ENCODE measurements around the gene OR6C2. TPM values are rescaled to one million over a fixed set of nuclear protein-coding genes. Genes with fewer than 3 reads are reported as not detected.
"Not testable (repeated sequence)": the region's sequence is repeated elsewhere in the genome, so short reads cannot be mapped to it uniquely, and the experiment has no call there.

OR6C2 gene
- total and polyA plus RNA-seq, 9 of the 15 experiments (the other 6 are each of a cell fraction or from before 2014, with no cell fraction given) = not detected

GRCh38 chr12:55464926-55465325, 21.1 kb downstream of the OR6C2 start:
- in situ Hi-C loops (cut with MboI); intact Hi-C loops (cut with micrococcal nuclease); BruUV-seq (replicated peaks); DNase-seq (ENCODE audit: extremely low read depth in 1 of 4, low spot score in 3 of 4); H3K27ac ChIP-seq (ENCODE audit: extremely low read depth, low read depth, low read length); POLR2A ChIA-PET; H4K20me1 ChIP-seq (replicated peaks; ENCODE audit: control insufficient read depth, insufficient read depth, low read length); H3K9ac ChIP-seq (ENCODE audit: insufficient read depth in 1 of 2, low read depth in 2 of 2, low read length in 2 of 2); CTCF ChIA-PET (ENCODE audit: low intra/inter-chr PET ratio); H3K9me3 ChIP-seq (replicated peaks; ENCODE audit: control insufficient read depth, insufficient read depth, low read depth, low read length); H3K79me2 ChIP-seq (ENCODE audit: control insufficient read depth, insufficient read depth, low read length); H2AFZ ChIP-seq (ENCODE audit: low read depth, low read length); H3K9me1 ChIP-seq (ENCODE audit: control insufficient read depth, insufficient read depth, low read length); ATAC-seq; H3K4me2 ChIP-seq (ENCODE audit: insufficient read depth, low read length); H3K36me3 ChIP-seq (ENCODE audit: control insufficient read depth, insufficient read depth, low read length); FAIRE-seq; H3K4me1 ChIP-seq (replicated peaks in 1 of 2; ENCODE audit: control insufficient read depth in 2 of 2, insufficient read depth in 2 of 2, low read length in 2 of 2); H3K27me3 ChIP-seq (ENCODE audit: control insufficient read depth in 2 of 2, insufficient read depth in 2 of 2, low read length in 2 of 2); H3K4me3 ChIP-seq: not testable (repeated sequence)
- TF ChIP-seq ZNF146 (CRISPR knock-in tag; IDR thresholded peaks at IDR 0.05; ENCODE audit: unreplicated experiment) (peak; percentile 95), RBM25 (IDR thresholded peaks at IDR 0.05; ENCODE audit: low read depth, low read length, severe bottlenecking) (peak; percentile 66)
- 22% methylated on average over 1 of the region's 1 CpG for WGBS (ENCODE audit: insufficient coverage, low coverage, missing lambda C conversion rate)

GRCh38 chr12:55467836-55468235, 24.0 kb downstream of the OR6C2 start:
- POLR2A ChIA-PET = interaction anchor here (0.6 kb wide), 1 partner anchor 10 kb away, joined by 3 read pairs; no protein-coding TSS in a partner anchor
- 0% methylated on average over 2 of the region's 2 CpGs for WGBS (ENCODE audit: insufficient coverage, low coverage, missing lambda C conversion rate)
- no peaks in the 10 kb centered on the region for H3K9me3 ChIP-seq (replicated peaks; ENCODE audit: control insufficient read depth, insufficient read depth, low read depth, low read length)
- H3K27me3 ChIP-seq (ENCODE audit: control insufficient read depth in 2 of 2, insufficient read depth in 2 of 2, low read length in 2 of 2) = no peaks in the 10 kb centered on the region; a peak in 1 of 5 replicates
- DNase-seq (ENCODE audit: extremely low read depth in 1 of 4, low spot score in 3 of 4) = no peak
- H3K79me2 ChIP-seq (ENCODE audit: control insufficient read depth, insufficient read depth, low read length) = no peaks in the 10 kb centered on the region
- no peak overlapping the region for H3K4me2 ChIP-seq (ENCODE audit: insufficient read depth, low read length)
- no peak for FAIRE-seq
- H3K27ac ChIP-seq (ENCODE audit: extremely low read depth, low read depth, low read length) = no peak overlapping the region
- CTCF ChIA-PET (ENCODE audit: low intra/inter-chr PET ratio) = no interaction called here
- in situ Hi-C loops (cut with MboI) (no loop called here), intact Hi-C loops (cut with micrococcal nuclease) (no loop called here)
- H3K4me3 ChIP-seq = no peak overlapping the region
- no peaks in the 10 kb centered on the region for H3K4me1 ChIP-seq (replicated peaks in 1 of 2; ENCODE audit: control insufficient read depth in 2 of 2, insufficient read depth in 2 of 2, low read length in 2 of 2)
- H2AFZ ChIP-seq (ENCODE audit: low read depth, low read length) = no peak overlapping the region
- H4K20me1 ChIP-seq (replicated peaks; ENCODE audit: control insufficient read depth, insufficient read depth, low read length) = no peaks in the 10 kb centered on the region
- no peak overlapping the region for H3K9ac ChIP-seq (ENCODE audit: insufficient read depth in 1 of 2, low read depth in 2 of 2, low read length in 2 of 2)
- no peaks in the 10 kb centered on the region for H3K36me3 ChIP-seq (ENCODE audit: control insufficient read depth, insufficient read depth, low read length)
- no peak for ATAC-seq
- BruUV-seq (replicated peaks) = no TSS peak
- no peaks in the 10 kb centered on the region for H3K9me1 ChIP-seq (ENCODE audit: control insufficient read depth, insufficient read depth, low read length)
- TF ChIP-seq USF1 (CRISPR knock-in tag; IDR thresholded peaks at IDR 0.05) (no peak), ETV5 (CRISPR knock-in tag; IDR thresholded peaks at IDR 0.05; ENCODE audit: low read depth) (no peak), SOX6 (IDR thresholded peaks at IDR 0.05) (no peak), POLR3G (IDR thresholded peaks at IDR 0.05; ENCODE audit: extremely low read depth, insufficient read length, insufficient replicate concordance) (no peak), ERF (CRISPR knock-in tag; IDR thresholded peaks at IDR 0.05) (no peak), KHSRP (IDR thresholded peaks at IDR 0.05) (no peak), ESRRB (CRISPR knock-in tag; IDR thresholded peaks at IDR 0.05; ENCODE audit: borderline replicate concordance) (no peak), ZNF12 (CRISPR knock-in tag; IDR thresholded peaks at IDR 0.05) (no peak), SFPQ (IDR thresholded peaks at IDR 0.05; ENCODE audit: low read depth, low read length) (no peak), ZNF197 (CRISPR knock-in tag; IDR thresholded peaks at IDR 0.05; ENCODE audit: low read depth) (no peak), CHCHD3 (CRISPR knock-in tag; IDR thresholded peaks at IDR 0.05) (no peak), FOXK2 (conservative IDR thresholded peaks at IDR 0.05 in 1 of 2, IDR thresholded peaks at IDR 0.05 in 1 of 2; ENCODE audit: low read depth in 2 of 2) (no peak), BMI1 (IDR thresholded peaks at IDR 0.05; ENCODE audit: low read length) (no peak), ASH1L (IDR thresholded peaks at IDR 0.05; ENCODE audit: borderline replicate concordance, low read depth, partially characterized antibody) (no peak)
